H1 (cell line): ENCODE measurements around the gene PHETA1. TPM values are rescaled to one million over a fixed set of nuclear protein-coding genes. Genes with fewer than 3 reads are reported as not detected.

Experiments
- TEAD4 ChIP-seq: IDR thresholded peaks from 2 replicates; pipeline ENCODE4 v1.6.1; 2012; ENCODE audit warnings: low read depth, low read length, inconsistent platforms, mixed read lengths
- polyA plus RNA-seq, 7 experiments: library from polyadenylated mRNA; depleted of rRNA in 3 of 7; stranded (reverse) in 5 of 7; unstranded in 2 of 7; fragments of >200 nt in 5 of 7; fragments of 200-250 nt in 2 of 7; gene quantifications; 1 replicate in 5 of 7; 2 replicates in 1 of 7; 4 replicates in 1 of 7; pipeline versions ENCODE4 v1.2.1 to v1.2.3, GENCODE V29; 2011 to 2013; ENCODE audit warnings: missing spikeins in 2 of 7, mixed read lengths in 2 of 7
- total RNA-seq: library from RNA; stranded (reverse); fragmentation: NEBNext Ultra II Directional; extraction: Animal tissue kit (Norgen Biotek cat#: 25700); gene quantifications from 2 replicates; pipeline ENCODE4 v1.2.1, GENCODE V29; 2021

The PHETA1 gene
- total and polyA plus RNA-seq, 2 of the 8 experiments (the other 6 are each of a cell fraction or from before 2014, with no cell fraction given), result 5.2 to 12.3 TPM

- TF ChIP-seq TEAD4, result no peak
These were observed 18.9 kb upstream of the PHETA1 start (continued) for GRCh38 chr12:111387747-111388323.
